K562 treated with DMSO at 1 percent for 24 hours (cell line): Measurements from ENCODE around the gene ACOD1. TPM values are rescaled to one million over a fixed set of nuclear protein-coding genes. Genes with fewer than 3 reads are reported as not detected.

Experiments used
- total RNA-seq: library from RNA; unstranded; fragments of 300-600 nt; gene quantifications from 2 replicates; pipeline ENCODE4 v1.2.3, GENCODE V29; 2022; ENCODE audit warnings: low read depth; ENCODE audit not compliant: insufficient read depth

ACOD1 gene
- not detected in 2 replicates for total RNA-seq

GRCh38 chr13:76948149-76948548 is at the start of gene ACOD1:
Gene ACOD1, plus strand, starts transcription at chr13:76948511. Its CDS starts 48 bp downstream, at chr13:76948559.

GRCh38 chr13:76991796-76992547 is 43.7 kb downstream of the ACOD1 start, which contains the start of gene CLN5:
Gene CLN5, plus strand, starts transcription at chr13:76992081. Its CDS starts 18 bp downstream, at chr13:76992099.

Other genes starting within 250 kb of the ACOD1 start
- gene KCTD12, start 62.1 kb upstream of the ACOD1 start, total RNA-seq, result 0.09 and 0.12 TPM in 2 replicates
- gene CLN5, start 43.6 kb downstream of the ACOD1 start, total RNA-seq, result 7.2 and 9.0 TPM in 2 replicates
- 7.1 and 9.7 TPM in 2 replicates for gene FBXL3, start 78.6 kb downstream of the ACOD1 start, total RNA-seq